Embryonic facial prominence (tissue), 1 donor: Measurements from ENCODE around the gene AGO1.
"Not testable (repeated sequence)": the region's sequence is repeated elsewhere in the genome, so short reads cannot be mapped to it uniquely, and the experiment has no call there.

ENCODE experiments used
- DNase-seq: peaks from one replicate; pipeline ENCODE4 v3.0.0-alpha.2; 2016; ENCODE audit errors: extremely low spot score

Gene AGO1

DNA sequence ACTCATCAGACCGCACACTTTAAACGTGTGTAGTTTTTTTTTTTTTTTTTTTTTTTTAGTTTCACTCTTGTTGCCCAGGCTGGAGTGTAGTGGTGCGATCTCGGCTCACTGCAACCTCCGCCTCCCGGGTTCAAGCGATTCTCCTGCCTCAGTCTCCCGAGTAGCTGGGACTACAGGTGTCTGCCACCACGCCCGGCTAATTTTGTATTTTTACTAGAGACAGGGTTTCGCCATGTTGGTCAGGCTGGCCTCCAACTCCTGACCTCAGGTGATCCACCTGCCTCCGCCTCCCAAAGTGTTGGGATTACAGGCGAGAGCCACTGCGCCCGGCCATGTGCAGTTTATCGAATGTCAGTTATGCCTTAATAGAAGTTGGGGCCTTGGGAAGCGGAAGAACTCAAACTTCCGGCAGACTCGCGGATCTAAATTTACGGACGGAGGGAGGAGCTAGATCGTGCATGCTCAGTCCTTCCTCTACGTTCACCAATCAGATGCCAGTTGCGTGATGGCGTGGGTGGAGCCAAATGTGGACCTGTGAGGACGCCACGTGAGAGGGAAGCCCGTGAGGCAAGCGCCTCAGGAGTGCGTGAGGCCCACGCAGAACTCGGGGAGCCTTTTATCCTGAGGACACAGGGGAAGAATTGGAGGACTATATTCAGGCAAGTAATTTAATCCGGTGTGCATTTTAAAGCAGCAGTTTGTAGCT is 13.6 kb upstream of the AGO1 start:
- DNase-seq: not testable (repeated sequence)

DNA sequence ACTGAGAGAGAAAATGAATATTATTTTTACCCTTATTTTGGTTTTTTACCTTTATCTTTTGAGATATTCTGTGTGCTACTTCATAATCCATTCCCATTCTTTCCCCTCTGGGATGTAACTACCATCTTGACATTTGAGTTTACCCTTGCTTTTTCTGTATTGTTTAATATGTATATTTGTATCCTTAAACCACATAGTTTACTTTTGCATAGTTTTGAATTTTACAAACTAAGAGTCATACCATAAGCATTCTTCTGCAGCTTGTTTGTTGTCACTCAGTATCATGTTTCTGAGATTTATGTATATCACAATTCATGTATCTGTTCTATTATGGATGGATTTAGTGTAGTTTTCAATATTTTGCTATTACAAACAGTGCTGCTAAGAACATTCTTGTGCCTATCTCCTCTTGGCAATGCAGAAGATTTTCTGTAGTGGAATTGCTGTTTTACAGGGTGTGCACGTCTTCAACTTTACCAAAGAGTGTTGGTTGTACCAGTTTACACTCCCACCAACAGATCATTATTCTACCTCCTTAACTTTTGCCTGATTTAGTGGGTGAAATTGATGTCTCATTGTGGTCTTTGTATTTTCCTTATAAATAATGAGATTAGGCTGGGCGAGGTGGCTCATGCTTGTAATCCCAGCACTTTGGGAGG is 12.2 kb upstream of the AGO1 start:
- DNase-seq: no peak

DNA sequence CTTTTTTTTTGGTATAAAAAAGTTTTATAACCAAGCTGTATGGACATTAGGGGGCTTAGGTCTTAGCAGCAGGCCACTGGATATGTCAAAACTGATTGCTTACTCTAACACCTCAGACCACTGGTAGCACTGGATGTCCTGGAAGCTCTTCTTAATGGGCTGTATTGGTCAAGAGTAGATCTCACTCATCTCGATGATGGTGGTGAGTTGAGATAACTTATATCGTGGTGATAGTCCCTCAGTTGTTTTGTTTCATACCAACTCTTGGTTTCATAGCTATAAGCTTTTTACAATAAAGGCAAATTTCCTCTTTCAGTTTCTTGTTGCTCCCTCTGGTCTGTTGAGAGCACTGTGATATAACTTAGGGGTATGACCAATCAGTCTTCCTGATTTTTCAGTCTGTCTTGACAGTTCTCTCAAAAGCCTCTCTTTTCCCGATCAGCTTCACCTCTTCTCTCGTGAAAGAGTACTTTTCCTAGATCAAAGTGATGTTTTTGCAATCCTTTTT is 9.7 kb upstream of the AGO1 start:
- no peak for DNase-seq

DNA sequence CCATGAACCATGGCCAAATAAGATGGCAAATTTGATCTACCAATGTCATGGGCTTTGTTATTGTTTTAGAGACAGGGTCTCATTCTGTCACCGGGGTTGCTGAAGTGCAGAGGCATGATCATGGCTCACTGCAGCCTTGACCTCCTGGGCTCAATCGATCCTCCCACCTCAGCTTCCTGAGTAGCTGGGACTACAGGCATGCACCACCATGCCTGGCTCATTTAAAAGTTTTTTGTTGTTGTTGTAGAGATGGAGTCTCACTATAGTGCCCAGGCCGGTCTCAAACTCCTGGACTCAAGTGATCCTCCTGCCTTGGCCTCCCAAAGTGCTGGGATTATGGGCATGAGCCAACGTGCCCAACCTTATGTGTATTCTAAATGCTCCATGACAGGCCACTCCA is 8.9 kb upstream of the AGO1 start:
- DNase-seq: not testable (repeated sequence)

DNA sequence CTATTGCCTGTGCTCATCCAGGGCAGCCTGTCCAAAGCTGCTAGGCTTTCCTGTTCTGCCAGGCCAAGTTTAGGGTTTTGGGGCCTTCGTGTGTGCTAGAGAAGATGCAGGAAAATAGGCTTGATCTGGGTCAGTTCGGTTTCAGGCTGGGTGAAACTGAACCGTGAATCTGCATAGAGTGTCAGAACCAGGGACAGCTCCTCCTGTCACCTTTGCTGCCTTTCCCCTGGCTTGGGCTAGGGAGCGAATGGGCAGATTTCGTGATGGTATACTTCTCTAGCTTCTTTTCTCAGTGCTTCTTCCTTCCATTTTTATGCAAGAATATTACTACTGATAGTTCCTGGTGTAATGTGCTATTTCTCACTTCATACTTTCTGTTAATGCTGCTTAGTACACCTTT is 6.0 kb upstream of the AGO1 start:
- no peak for DNase-seq

DNA sequence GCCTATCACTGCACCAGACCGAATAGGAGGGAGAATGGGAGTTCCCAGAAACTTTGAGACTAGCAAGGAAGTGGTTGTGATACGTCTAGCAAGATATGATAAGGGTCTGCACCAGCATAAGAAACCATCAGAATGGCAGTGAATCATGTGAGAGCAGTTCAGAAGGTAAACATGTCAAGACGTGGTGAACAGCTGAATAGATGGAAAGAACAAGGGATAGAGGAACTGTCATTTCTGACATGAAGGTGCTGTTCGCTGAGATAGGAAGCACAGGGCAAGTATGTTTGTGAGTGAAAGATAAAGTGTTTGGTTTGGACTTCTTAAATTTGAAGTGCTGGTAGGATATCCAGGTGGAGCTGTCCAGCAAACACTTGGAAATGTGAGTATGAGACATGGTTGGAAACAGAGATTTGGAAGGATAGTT is 1.1 kb upstream of the AGO1 start:
- DNase-seq: no peak

DNA sequence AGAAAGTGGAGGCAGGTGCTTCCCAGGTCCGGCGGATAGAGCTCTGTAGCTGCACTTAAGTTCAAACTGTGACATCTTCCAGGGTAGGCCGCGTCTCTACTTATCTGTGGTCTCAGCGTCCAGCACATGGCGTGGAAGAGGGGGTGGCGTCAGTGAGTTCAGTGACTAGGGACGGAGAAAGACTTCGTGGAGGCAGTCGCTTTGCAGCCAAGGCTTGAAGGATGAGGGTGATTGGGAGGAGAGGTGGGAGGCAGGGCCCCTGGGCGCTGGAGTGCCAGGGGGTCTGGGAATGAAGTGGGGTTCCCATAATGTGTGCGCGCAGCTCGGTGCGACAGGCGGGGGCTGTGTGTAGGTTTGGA is 444 bp upstream of the AGO1 start:
- DNase-seq: no peak

DNA sequence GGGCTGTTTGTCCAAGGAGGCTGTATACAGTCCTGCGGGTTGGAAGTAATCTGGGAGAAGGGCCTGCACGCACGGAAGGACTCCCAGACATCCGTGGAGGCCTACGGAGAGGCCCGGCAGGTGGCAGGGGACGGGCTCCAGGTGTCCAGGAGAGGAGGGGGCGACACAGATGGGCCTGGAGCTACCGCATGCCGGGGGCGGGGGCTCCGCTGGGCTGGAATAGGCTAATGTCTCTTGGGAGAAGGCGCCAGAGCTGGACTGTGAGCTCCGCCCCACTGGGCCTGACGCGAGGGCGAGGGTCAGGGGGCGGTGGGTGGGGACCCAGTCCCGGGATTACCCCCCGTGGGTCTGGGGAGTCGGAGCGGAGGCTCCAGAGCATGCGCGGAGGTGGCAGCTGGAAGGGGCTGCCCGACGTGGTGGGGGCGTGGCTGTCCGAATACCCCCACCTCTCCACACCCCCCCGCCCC is 659 bp downstream of the AGO1 start:
- no peak for DNase-seq

DNA sequence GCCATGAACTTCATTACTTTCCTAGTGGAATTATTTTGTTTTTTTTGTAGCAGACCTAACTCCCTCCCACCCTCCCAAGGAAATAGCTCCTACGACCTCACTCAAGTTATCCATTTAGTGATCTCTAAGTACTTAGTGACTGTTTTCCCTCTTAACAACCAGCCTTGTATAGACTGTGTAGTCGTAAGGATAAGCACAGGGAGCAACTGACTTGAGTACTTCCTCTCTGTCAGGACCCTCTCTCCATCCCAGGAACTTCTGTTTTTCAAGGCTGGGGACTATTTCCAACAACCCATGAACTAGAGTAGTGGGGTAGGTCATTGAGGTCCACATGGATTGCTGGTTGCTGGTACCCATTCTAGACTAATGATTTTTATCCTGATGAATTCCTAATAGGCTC is 1.9 kb downstream of the AGO1 start:
- no peak for DNase-seq

DNA sequence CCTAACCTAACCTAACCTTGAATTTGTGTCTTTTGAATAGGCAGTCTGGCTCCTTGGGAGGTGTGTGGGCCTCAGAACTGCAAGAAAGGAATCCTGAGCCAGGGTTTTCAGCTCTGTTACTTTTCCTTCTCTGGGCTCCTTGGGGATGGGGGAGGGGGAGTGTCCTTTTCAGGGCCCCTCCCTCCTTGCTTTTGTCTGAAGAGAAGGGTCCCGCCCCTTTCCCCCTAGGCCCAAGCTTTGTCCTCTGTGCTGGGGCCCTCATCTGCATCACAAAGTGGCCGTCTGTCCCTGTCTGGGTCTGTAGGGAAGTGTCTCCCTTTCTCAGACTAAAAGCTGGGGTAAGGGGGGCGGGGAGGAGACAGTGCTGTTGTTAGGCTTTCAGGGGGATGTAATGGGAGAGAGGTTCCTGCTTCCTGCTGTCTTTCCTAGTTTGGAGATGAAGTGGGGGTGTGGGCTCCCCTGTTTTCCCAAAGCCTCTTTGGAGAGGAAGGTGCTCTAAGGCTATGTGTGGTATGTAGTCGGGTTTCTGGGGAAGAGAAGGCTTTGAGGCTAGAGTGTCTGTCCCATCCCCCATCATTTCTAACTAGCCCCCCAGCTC is 3.1 kb downstream of the AGO1 start:
- no peak for DNase-seq

DNA sequence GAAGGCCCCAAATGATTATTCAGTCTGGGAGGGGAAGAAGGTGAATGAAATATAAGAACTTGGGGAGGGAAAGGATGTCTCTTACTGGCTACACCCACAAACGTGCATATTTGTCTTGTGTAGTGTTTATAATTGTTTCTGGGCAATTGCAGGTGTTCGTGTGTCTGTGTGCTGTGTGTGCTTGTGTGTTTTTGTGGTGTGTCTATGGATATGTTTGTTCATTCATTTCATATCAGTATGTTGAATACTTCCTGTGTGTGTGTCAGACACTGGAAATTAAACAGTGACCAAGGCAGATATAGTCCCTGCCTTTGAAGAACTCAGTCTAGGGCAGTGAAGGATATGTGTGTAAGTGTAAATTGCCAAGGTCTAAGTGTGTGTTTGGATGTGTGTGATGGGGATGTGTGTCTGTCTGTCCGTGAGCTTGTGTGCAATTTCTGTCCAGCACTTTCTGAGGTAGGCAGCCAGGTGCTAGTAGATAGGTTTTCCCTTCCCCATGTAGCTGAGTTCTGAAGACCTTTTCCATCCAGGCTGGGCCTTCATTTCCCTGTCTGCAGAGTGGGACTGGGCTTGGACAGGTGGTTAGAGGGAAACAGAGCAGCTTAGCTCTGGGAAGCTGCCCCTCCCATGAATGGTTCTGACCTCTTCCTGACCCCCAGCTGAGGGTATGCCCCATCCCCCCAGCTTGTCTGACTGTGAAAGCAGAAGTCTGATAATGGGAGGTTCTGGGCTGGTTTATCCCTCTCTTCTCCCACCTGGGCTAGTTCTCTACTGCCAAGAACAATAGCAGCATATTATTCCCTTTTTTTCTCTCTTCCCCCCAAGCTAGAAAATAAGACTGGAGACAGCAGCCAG is 3.8 kb downstream of the AGO1 start:
- no peak for DNase-seq

DNA sequence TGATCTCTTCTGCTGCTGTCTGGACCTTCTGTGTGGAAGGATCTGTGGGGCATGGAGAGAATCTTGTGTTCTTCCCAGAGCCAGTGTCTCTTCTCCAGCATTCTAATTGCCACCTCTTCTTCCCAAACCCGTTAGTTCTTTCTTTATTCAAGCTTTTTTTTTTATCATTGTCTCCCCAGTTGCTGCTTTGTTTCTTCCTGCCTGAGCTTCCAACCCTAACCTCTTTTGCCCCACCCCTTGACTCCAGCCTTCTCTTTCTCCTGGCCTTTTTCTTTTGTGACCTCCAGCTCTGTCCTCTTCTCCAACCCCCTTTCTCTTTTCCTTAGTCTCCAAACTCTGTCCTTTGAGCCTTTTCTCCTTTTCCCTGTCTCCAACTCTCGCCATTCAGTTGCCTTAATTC is 4.5 kb downstream of the AGO1 start:
- no peak for DNase-seq

DNA sequence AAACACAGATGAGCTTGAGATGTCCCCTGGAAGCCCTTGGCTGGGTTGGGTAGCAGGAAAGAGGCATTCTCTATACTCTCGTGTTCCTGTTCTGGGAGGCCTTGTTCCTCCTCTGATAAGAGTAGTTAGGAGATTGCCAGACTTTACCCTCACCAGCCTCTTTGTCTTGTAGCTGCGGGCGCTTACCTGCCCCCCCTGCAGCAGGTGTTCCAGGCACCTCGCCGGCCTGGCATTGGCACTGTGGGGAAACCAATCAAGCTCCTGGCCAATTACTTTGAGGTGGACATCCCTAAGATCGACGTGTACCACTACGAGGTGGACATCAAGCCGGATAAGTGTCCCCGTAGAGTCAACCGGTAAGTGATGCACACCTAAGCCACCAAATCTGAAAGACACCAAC is 5.2 kb downstream of the AGO1 start:
- no peak for DNase-seq

DNA sequence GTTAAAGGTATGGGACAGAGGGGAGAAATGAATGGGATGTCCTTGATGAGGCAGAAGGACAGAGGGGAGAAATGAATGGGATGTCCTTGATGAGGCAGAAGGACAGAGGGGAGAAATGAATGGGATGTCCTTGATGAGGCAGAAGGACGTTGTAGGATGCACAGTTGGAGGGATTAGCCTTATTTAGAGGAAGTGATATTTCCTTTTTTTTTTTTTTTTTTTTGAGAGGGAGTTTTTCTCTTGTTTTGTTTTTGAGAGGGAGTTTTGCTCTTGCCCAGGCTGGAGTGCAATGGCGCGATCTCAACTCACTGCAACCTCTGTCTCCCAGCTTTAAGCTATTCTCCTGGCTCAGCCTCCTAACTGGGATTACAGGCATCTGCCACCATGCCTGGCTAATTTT is 6.0 kb downstream of the AGO1 start:
- DNase-seq: not testable (repeated sequence)

DNA sequence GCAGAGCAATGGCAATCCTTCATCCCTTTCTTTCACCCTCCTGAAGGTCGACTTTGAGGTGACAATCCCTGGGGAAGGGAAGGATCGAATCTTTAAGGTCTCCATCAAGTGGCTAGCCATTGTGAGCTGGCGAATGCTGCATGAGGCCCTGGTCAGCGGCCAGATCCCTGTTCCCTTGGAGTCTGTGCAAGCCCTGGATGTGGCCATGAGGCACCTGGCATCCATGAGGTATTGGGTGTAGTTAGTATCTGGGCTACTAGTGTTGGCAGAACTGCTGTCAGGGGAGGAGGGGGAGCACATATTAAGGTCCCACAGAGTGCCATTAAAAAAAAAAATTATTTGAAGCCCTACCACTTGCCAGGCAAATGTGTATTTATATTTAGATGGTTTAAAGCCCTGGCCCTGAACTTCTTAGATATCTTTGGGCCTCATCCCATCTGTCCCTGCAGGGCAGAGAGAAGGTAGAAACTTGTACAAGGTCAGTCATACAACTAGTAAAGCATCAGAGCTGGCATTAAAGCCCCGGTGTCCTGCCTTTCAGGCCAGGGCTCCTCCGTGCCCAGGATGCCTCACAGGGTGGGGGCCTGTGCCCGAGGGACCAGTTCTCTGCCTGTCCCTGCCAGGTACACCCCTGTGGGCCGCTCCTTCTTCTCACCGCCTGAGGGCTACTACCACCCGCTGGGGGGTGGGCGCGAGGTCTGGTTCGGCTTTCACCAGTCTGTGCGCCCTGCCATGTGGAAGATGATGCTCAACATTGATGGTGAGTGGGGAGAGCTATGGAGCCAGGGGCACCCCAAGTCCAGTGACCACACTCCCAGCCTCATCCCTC is 10.3 kb downstream of the AGO1 start:
- no peak for DNase-seq

DNA sequence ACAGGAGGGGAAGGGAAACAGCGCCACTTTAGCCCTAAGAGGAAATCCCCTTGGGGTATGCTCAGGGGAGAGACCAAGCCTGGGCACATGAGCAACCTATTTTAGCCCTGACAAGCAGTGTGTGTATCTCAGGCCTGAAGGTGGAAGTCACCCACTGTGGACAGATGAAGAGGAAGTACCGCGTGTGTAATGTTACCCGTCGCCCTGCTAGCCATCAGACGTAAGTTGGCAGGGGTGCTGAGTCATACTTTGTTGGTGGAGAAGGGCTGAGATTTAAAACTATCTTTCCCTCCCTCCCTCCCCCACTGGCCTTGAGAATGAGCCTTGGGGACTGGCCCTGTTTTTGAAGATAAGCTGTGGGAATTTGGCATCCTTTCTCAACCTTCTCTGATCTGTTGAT is 11.2 kb downstream of the AGO1 start:
- no peak for DNase-seq

DNA sequence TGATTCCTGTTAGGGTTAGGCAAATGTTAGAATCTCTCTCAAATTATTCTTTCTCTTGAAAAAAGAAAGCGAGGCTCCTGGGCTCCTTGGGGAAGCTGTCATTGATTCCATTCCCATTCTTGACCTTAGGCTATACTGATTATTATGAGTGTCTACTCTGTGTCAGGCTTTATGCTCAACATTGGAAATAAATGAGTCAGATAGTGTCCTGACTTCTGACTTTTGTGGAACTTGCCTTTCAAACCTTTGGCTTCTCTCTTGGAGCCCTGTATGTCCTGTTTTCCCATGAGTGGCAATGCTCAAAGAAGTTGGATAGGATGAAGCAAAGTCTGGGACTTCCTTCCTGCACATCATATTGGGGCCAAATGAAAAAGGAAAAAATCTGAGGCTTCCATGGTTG is 11.6 kb downstream of the AGO1 start:
- DNase-seq: no peak

DNA sequence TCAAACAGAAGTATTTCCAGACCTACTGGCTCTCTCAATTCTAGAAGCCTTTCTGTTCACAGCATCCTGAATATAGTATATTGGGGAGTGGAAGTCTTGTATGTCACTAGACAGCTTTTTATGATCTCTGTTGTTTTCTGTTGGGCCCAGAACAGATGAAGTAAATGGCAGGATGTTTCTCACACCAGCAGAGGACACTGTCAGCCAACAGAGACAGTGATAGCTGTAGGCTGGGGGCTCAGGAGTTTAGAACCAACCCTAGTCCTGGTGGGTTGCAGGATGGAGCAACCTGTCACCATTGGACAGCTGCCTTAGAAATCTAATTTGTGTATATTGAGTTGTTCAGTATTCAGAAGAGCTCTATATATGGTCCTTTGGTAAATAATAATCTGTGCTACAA is 16.9 kb downstream of the AGO1 start:
- DNase-seq: no peak

DNA sequence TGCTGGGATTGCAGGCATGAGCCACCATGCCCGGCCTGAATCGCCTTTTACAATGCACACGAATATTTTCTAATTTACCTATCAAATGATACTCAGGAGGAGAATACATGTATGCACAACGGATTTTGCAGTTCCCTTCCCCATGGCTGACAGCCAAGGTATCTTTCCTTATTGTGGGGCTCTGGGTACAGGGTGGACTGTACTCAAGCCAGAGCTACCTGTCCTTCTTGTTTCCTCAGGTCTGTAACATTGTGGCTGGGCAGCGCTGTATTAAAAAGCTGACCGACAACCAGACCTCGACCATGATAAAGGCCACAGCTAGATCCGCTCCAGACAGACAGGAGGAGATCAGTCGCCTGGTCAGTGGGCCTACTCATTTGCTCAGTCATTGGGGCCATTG is 18.2 kb downstream of the AGO1 start:
- no peak for DNase-seq

DNA sequence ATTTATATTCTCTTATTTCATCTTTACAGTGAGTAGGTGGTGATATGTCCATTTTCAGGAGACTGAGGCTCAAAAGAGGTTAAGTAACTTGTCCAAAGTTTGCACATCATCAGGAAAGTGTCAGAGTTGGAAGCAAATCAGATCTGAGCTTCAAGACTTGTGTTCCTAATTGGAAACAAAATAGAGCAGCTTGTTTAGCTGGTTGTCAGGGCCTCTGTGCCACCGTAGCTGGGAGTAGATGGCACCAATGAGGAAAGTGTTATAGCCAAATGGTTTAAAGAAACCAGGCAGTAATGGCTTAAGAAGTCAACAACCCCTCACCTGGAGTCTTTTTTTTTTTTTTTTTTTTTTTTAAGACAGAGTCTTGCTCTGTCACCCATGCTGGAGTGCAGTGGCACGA is 19.7 kb downstream of the AGO1 start:
- DNase-seq: no peak

DNA sequence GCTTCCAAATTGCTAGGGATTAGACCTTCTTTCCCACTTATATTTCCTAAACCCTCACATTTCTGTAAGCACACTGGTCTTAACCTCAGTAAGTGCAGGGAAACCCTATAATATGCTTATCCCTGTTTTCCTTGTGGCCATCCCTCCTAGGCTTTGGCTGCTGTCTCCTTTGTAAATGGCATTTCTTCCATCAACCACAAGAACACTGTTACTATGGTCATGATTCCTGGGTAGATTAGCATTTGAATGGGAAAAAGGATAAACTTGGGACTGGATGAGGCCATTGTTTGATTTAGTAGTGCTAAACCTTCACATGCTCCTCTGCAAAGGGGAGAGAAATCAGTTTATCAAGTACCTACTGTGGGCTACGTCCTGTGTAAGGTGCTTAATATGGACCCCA is 31.7 kb downstream of the AGO1 start:
- DNase-seq: no peak
